ENCODE measurements around the gene FRMD7.
"Not testable (repeated sequence)": the region's sequence is repeated elsewhere in the genome, so short reads cannot be mapped to it uniquely, and the experiment has no call there.

The FRMD7 gene

GRCh38 chrX:132090403-132091159 lies 37.2 kb downstream of the FRMD7 start:
- no peak for DNase-seq

GRCh38 chrX:132088864-132089263 lies 39.0 kb downstream of the FRMD7 start:
- no peak for DNase-seq

GRCh38 chrX:132086672-132087071 lies 41.1 kb downstream of the FRMD7 start:
- no peak for DNase-seq

- no peak for DNase-seq
These were observed 42.0 kb downstream of the FRMD7 start for GRCh38 chrX:132085786-132086185.

GRCh38 chrX:132077912-132078311 lies 49.9 kb downstream of the FRMD7 start:
- DNase-seq, result no peak

- no peak for DNase-seq
These were observed 50.4 kb downstream of the FRMD7 start for GRCh38 chrX:132077414-132077813.

GRCh38 chrX:132071254-132071653 lies 56.6 kb downstream of the FRMD7 start:
- DNase-seq, result no peak

GRCh38 chrX:132068405-132068804 lies 59.4 kb downstream of the FRMD7 start:
- DNase-seq, result no peak

- no peak for DNase-seq
These were observed 64.0 kb downstream of the FRMD7 start for GRCh38 chrX:132063862-132064261.

- no peak for DNase-seq
These were observed 64.5 kb downstream of the FRMD7 start for GRCh38 chrX:132063334-132063733.

GRCh38 chrX:132059973-132060540 lies 67.8 kb downstream of the FRMD7 start:
- DNase-seq, result no peak

- DNase-seq, result no peak
These were observed 68.8 kb downstream of the FRMD7 start for GRCh38 chrX:132058975-132059374.

- DNase-seq, result no peak
These were observed 69.8 kb downstream of the FRMD7 start for GRCh38 chrX:132058050-132058449.

GRCh38 chrX:132051778-132052177 lies 76.0 kb downstream of the FRMD7 start:
- not testable (repeated sequence) for DNase-seq

- no peak for DNase-seq
These were observed 81.3 kb downstream of the FRMD7 start for GRCh38 chrX:132046533-132046932.

GRCh38 chrX:132045456-132045855 lies 82.4 kb downstream of the FRMD7 start:
- DNase-seq, result no peak

- DNase-seq, result no peak
These were observed 82.9 kb downstream of the FRMD7 start for GRCh38 chrX:132044953-132045352.

GRCh38 chrX:132043977-132044376 lies 83.8 kb downstream of the FRMD7 start:
- DNase-seq, result no peak

- DNase-seq, result no peak
These were observed 86.8 kb downstream of the FRMD7 start for GRCh38 chrX:132041015-132041414.

- no peak for DNase-seq
These were observed 87.8 kb downstream of the FRMD7 start for GRCh38 chrX:132040066-132040465.

GRCh38 chrX:132037479-132037993 lies 90.3 kb downstream of the FRMD7 start:
- no peak for DNase-seq

GRCh38 chrX:132034648-132035047 lies 93.2 kb downstream of the FRMD7 start:
- DNase-seq, result no peak

- DNase-seq, result no peak
These were observed 94.7 kb downstream of the FRMD7 start for GRCh38 chrX:132033166-132033565.

- no peak for DNase-seq
These were observed 96.0 kb downstream of the FRMD7 start for GRCh38 chrX:132031867-132032266.

- DNase-seq, result no peak
These were observed 97.6 kb downstream of the FRMD7 start for GRCh38 chrX:132030264-132030663.
